Activated CD4-positive, alpha-beta T cell treated with anti-CD3 and anti-CD28 coated beads, Interleukin-10, Interleukin-2, amounts not matched to agents 100 ng/mL and 50 ng/mL, durations not matched to agents 16 hours and 8 hours (primary cell): ENCODE data around the gene CSF1.

ENCODE experiments used
- DNase-seq: peaks from one replicate; pipeline ENCODE4 v3.0.0-alpha.2; 2020

Gene CSF1

DNA sequence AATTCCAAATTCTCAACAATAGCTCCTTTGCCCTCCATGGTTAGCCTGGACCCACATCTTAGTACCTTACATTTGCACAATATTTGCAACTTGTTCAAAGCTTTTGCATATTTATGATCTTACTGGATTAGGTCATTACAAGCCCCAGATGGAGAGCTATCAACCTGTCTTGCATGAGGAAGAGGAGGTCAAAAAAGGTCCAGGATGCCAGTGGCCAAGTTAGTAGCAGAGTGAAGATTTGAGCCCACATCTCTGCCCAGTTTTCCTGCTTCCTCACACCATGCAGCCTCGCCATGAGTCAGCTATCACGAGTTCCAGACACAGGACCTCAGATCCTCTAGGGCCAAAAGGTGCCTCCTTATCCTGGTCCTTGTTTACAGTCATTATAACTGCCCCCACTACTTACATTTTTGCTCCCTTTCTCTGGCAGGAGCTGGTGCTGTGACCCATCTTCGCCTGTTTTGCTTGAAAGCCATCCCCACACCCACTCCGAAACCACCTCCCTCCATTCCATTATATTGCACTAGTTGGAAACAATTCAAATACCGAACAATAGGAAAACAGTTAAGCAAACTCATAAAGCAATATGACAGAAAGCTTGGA lies 68.9 kb downstream of the CSF1 start:
- no peak for DNase-seq
